ENCODE results near the gene RSPH1.

- no peak for TF ChIP-seq POLR2AphosphoS5 (IDR thresholded peaks at IDR 0.05; ENCODE audit: borderline replicate concordance, low read depth, low read length)
- no peak for TF ChIP-seq EZH2 (IDR thresholded peaks at IDR 0.05)
Measured at GRCh38 chr21:42492201-42492600, 3.8 kb downstream of the RSPH1 start.
